GM12801 (cell line): ENCODE measurements around the gene SERTM2.

ENCODE experiments used
- TF ChIP-seq, protein P1 (sequence below): IDR thresholded peaks from one replicate; pipeline ENCODE4 v1.5.1; 2011; ENCODE audit warnings: control low read depth; ENCODE audit not compliant: insufficient read length; ENCODE audit errors: extremely low read depth

The SERTM2 gene

DNA sequence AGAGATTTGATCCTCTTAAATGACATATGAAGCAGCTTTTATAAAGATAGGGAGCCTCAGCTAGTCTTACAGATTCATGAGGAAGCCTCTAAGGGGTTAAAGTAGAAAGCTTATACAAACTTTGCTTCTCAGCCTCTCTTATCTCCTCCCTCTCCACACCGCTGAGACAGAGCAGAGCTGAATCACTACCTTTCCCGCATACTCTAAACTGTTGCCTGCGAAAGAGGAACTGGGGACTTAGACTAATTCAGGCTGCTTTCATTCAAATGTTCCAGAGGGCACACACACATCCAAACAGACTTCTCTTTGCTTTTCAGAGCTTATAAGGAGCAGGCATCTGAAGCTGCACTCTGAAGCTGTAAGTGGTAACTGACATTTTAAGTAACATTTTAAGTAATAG lies at the start of gene SERTM2:
Gene SERTM2, plus strand, starts transcription at position 169 of the 400 bp plus-strand sequence. CDS start 7,213 bp downstream, outside the sequence.
- TF ChIP-seq, protein P1, sequence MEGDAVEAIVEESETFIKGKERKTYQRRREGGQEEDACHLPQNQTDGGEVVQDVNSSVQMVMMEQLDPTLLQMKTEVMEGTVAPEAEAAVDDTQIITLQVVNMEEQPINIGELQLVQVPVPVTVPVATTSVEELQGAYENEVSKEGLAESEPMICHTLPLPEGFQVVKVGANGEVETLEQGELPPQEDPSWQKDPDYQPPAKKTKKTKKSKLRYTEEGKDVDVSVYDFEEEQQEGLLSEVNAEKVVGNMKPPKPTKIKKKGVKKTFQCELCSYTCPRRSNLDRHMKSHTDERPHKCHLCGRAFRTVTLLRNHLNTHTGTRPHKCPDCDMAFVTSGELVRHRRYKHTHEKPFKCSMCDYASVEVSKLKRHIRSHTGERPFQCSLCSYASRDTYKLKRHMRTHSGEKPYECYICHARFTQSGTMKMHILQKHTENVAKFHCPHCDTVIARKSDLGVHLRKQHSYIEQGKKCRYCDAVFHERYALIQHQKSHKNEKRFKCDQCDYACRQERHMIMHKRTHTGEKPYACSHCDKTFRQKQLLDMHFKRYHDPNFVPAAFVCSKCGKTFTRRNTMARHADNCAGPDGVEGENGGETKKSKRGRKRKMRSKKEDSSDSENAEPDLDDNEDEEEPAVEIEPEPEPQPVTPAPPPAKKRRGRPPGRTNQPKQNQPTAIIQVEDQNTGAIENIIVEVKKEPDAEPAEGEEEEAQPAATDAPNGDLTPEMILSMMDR: no peak

DNA sequence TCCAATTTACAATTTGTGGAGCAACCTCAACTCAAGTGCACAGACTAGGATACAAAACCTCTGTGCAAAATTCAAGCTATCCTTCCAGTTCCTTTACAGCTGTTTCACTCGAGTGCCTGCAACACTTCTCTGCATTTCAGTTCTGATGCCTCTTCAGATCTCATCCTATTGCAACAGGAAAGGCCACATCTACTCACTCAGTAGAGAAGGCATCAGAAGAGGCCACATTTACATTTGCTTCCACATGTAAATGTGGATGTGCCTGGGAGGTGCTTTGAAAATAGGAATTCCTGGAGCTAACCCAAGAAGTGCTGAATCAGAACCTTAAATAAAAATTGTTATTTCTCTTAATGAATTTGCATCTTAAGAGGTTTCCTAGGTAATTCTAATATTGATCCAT lies 45.8 kb upstream of the SERTM2 start:
- TF ChIP-seq, protein P1: no peak

DNA sequence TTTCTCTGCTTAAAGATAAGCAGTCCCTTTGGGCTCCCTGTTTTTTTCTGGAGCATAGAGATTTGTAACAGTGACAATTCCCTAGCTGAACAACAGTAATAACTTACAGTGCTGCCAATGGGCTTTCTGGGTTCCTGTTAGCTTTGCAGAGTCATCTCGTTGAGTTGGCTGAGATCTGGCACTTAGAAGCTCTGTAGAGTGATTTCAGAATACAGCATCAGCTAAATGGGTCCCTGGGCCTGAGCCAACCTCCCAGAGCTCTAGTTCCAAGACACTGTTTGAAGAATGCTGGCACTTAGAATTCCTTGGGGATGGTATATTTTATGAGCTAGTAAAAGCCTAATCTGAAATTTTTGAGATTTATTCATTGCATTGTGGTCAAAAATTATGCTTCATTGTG lies 43.5 kb upstream of the SERTM2 start:
- TF ChIP-seq, protein P1: no peak

DNA sequence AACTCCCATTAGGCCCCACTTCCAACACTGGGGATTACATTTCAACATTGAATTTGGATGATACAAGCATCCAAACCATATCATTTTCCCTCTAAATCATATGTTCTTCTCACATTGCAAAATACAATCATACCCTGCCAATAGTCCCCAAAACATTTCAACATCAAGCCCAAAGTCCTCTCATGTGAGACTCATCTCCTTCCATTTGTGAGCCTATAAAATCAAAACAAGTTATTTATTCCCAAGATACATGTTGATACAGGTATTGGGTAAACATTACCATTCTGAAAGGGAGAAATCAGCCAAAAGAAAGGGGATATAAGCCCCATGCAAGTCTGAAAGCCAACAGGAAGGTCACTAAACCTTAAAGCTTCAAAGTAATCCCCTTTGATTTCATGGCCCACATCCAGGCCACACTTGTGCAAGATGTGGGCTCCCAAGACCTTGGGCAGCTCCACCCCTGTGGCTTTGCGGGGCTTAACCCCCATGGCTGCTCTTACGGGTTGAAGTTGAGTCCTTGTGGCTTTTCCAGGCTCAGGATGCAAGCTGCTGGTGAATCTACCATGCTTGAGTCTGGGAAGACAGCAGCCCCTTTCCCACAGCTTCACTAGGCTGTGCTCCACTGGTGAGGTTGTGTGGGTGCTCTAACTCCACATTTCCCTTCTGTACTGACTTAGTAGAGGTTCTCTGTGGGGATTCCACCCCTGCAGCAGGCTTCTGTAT lies 40.6 kb upstream of the SERTM2 start:
- TF ChIP-seq, protein P1: no peak

DNA sequence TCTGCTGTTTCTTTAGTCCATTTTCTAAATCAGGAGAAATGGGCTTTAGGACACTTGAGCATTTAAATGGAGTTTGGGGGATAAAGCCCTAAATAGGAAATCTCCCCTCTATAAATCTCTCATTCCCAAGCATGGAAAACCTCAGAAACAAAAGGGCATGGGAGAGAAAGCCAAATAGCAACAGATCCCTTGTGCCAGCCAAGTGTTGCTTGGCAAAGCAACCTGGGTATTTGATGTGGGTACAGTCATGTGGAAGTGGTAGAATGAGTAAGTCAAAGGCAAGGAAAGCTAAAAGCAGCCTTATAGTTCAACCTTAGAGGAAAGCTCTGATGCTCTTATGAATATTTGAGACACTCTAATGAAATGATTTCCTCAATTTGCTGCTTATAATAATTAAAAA lies 29.5 kb upstream of the SERTM2 start:
- TF ChIP-seq, protein P1: no peak

DNA sequence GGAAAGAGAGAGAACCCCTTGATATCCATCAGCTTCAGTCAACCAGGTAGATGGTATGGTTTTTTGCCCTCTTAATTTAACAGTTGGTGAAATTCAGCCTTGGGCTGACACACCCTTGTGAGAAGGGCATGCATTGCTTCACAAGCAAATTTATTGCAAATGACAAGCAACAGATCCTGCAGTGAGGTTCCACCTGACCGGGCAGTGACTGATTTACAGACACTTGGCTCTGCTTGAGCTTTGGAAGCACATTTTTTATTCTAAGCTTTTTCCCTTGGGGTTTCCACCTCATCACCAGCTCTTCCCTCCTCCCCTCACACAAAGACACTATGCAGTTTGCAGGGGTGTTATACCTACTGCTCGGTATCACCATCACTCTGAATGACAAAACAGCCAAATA lies 28.3 kb upstream of the SERTM2 start:
- TF ChIP-seq, protein P1: no peak

DNA sequence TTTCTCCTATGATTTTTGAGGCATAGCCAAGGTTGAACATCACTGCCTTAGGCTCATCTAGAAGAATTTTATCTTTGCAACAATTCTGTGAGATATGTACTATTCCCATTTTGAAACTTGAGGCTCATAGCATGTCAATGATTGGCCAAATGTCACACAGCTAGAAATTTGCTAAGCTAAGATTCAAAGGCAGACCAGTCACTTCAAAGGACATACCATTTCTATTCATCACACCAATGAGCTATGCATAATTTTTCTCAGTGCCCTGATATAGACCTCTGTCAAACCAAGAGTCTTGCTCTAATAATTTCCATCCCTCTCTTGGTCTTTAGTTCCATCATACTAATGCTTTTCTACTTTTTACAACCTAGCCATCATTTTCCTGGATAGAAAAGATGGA lies 27.6 kb upstream of the SERTM2 start:
- TF ChIP-seq, protein P1: no peak

DNA sequence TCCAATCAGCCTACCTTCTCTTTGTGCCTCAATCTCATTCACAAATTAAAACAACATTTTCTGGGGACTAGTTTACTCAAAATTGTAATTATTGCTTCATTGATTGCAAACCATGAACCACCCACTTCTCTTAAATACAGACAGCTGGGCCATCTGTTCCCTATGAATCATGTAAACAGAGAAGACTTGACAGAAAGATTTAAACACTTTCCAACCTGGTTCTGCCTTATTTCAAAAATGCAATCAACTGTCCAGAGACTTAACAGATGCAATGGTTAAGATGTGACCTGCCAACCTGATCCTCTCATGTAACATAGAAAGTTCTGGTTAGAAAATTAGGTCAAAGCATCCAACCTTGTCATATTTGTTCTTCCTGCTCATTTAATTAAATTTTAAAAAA lies 20.8 kb upstream of the SERTM2 start:
- TF ChIP-seq, protein P1: no peak
